Measurements from ENCODE around the gene KIDINS220. TPM values are rescaled to one million over a fixed set of nuclear protein-coding genes. Genes with fewer than 3 reads are reported as not detected.

Gene KIDINS220
- total RNA-seq, 1 donor from 2014 or later, result 45.3 TPM

- no peak for TF ChIP-seq CTCF (IDR thresholded peaks at IDR 0.05; ENCODE audit: insufficient read depth, low read length, severe bottlenecking)
- no peak for FAIRE-seq
- no peaks in the 10 kb centered on the region for H3K36me3 ChIP-seq (ENCODE audit: control insufficient read depth, insufficient read depth, low read length)
- no peak overlapping the region for H3K4me3 ChIP-seq (ENCODE audit: low read depth, low read length)
- H3K27me3 ChIP-seq (ENCODE audit: control insufficient read depth, insufficient read depth, low read length), result no peaks in the 10 kb centered on the region
- no peak for DNase-seq (ENCODE audit: low read depth)
Observed at GRCh38 chr2:8819948-8820347, 17.5 kb downstream of the KIDINS220 start.

GRCh38 chr2:8819194-8819593 is 18.2 kb downstream of the KIDINS220 start:
- DNase-seq (ENCODE audit: low read depth), result peak; percentile 53
- H3K36me3 ChIP-seq (ENCODE audit: control insufficient read depth, insufficient read depth, low read length), result no peaks in the 10 kb centered on the region
- TF ChIP-seq CTCF (IDR thresholded peaks at IDR 0.05; ENCODE audit: insufficient read depth, low read length, severe bottlenecking), result no peak

GRCh38 chr2:8817221-8817620 is 20.2 kb downstream of the KIDINS220 start:
- H3K27me3 ChIP-seq (ENCODE audit: control insufficient read depth, insufficient read depth, low read length), result no peaks in the 10 kb centered on the region
- DNase-seq (ENCODE audit: low read depth) (no peak), FAIRE-seq (no peak)
- no peak for TF ChIP-seq CTCF (IDR thresholded peaks at IDR 0.05; ENCODE audit: insufficient read depth, low read length, severe bottlenecking)
- H3K4me3 ChIP-seq (ENCODE audit: low read depth, low read length), result no peak overlapping the region
- peaks cover 1% of the 10 kb centered on the region for H3K36me3 ChIP-seq (ENCODE audit: control insufficient read depth, insufficient read depth, low read length)

More at GRCh38 chr2:8819194-8819593, 18.2 kb downstream of the KIDINS220 start:
- no peaks in the 10 kb centered on the region for H3K27me3 ChIP-seq (ENCODE audit: control insufficient read depth, insufficient read depth, low read length)
- H3K4me3 ChIP-seq (ENCODE audit: low read depth, low read length), result no peak overlapping the region
- no peak for FAIRE-seq

GRCh38 chr2:8806885-8807704 is 30.3 kb downstream of the KIDINS220 start:
- FAIRE-seq (no peak), DNase-seq (ENCODE audit: low read depth) (no peak)
- Histone ChIP-seq H3K27me3 (ENCODE audit: control insufficient read depth, insufficient read depth, low read length) (no peaks in the 10 kb centered on the region), H3K4me3 (ENCODE audit: low read depth, low read length) (no peak overlapping the region), H3K36me3 (ENCODE audit: control insufficient read depth, insufficient read depth, low read length) (peaks cover 3% of the 10 kb centered on the region)
- TF ChIP-seq CTCF (IDR thresholded peaks at IDR 0.05; ENCODE audit: insufficient read depth, low read length, severe bottlenecking), result no peak

- Histone ChIP-seq H3K36me3 (ENCODE audit: control insufficient read depth, insufficient read depth, low read length) (peaks cover 7% of the 10 kb centered on the region), H3K27me3 (ENCODE audit: control insufficient read depth, insufficient read depth, low read length) (no peaks in the 10 kb centered on the region), H3K4me3 (ENCODE audit: low read depth, low read length) (no peak overlapping the region)
- DNase-seq (ENCODE audit: low read depth) (no peak), FAIRE-seq (no peak)
- TF ChIP-seq CTCF (IDR thresholded peaks at IDR 0.05; ENCODE audit: insufficient read depth, low read length, severe bottlenecking), result no peak
Observed at GRCh38 chr2:8805278-8806210, 31.9 kb downstream of the KIDINS220 start.

Measured in bronchial epithelial cell (primary cell).